SK-N-MC (cell line): ENCODE measurements around the gene NARF.

Experiments used
- EZH2 ChIP-seq: fragments of 200-600 bp; sonication (generic); IDR thresholded peaks from one replicate; pipeline ENCODE4 v1.6.1; 2017; ENCODE audit warnings: antibody characterized with exemption
- POLR2AphosphoS5 ChIP-seq: IDR thresholded peaks from 2 replicates; pipeline ENCODE4 v1.6.1; 2012; ENCODE audit warnings: mild to moderate bottlenecking, low read depth, low read length, borderline replicate concordance

GRCh38 chr17:82465023-82465603 is 6.6 kb downstream of the NARF start:
- TF ChIP-seq POLR2AphosphoS5 (no peak), EZH2 (no peak)
